Gastroesophageal sphincter (tissue), 3 donors: ENCODE measurements around the gene MEGF11.

Experiments used
- CTCF ChIP-seq, 4 experiments: fragments of 200-600 bp in 2 of 4; fragments of 450-650 bp in 2 of 4; sonication (generic) in 1 of 4; IDR thresholded peaks; one replicate each; pipeline ENCODE4 v1.5.1; 2017 to 2019; ENCODE audit warnings: antibody characterized with exemption in 4 of 4, mild to moderate bottlenecking in 2 of 4, moderate library complexity in 2 of 4
- EP300 ChIP-seq: sonication (generic); formaldehyde crosslinking; IDR thresholded peaks from one replicate; pipeline ENCODE4 v1.6.1; 2017; ENCODE audit warnings: antibody characterized with exemption, mild to moderate bottlenecking
- POLR2A ChIP-seq, 2 donors: fragments of 450-650 bp; IDR thresholded peaks; one replicate each; pipeline ENCODE4 v1.6.1; 2017; ENCODE audit warnings: antibody characterized with exemption in 2 of 2, mild to moderate bottlenecking in 2 of 2, moderate library complexity in 1 of 2
- POLR2AphosphoS5 ChIP-seq: sonication (generic); formaldehyde crosslinking; IDR thresholded peaks from one replicate; pipeline ENCODE4 v1.6.1; 2017; ENCODE audit warnings: antibody characterized with exemption

- TF ChIP-seq CTCF (IDR thresholded peaks at IDR 0.05) (no peak), POLR2A (IDR thresholded peaks at IDR 0.05) (no peak), POLR2AphosphoS5 (no peak), EP300 (no peak)
These were observed 378.1 kb downstream of the MEGF11 start for GRCh38 chr15:65875458-65875857.
